ENCODE results near the gene LCE5A.
"Not testable (repeated sequence)": the region's sequence is repeated elsewhere in the genome, so short reads cannot be mapped to it uniquely, and the experiment has no call there.

LCE5A gene, protein sequence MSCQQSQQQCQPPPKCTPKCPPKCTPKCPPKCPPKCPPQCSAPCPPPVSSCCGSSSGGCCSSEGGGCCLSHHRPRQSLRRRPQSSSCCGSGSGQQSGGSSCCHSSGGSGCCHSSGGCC

DNA sequence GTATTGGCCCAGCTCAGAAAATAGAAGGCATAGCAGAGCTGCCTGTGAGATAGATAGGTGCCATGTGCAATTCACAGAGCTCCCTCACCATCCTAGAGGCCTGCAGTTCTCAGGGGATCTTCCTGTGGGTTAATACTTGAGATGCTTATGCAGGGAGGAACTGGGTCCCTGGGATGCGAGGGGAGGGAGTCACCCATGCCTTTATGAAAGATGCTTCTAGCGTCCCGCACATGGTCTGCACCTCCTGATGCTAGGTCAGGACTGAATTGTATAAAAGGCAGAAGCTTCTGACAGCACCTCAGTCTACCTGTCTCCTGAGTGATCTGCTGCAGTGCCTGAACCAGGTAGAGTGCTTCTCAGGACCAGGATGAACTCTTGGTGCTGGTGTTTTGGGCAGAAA is at the start of gene LCE5A:
Gene LCE5A, plus strand, starts transcription at position 301 of the 400 bp plus-strand sequence. CDS start 732 bp downstream, outside the sequence.
- no peak for DNase-seq

- peak; percentile 20 to 69 for DNase-seq
Measured at GRCh38 chr1:152461544-152461943, 49.1 kb upstream of the LCE5A start.

DNA sequence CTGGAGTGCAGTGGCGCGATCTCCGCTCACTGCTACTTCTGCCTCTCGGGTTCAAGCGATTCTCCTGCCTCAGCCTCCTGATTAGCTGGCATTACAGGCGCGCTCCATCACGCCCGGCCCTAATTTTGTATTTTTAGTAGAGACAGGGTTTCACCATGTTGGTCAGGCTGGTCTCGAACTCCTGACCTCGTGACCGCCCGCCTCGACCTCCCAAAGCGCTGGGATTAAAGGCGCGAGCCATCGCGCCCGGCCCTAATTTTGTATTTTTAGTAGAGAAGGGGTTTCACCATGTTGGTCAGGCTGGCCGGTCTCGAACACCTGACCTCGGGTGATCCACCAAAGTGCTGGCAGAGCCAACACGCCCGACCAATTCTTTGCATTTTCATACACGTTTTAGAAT is 48.0 kb upstream of the LCE5A start:
- no peak for DNase-seq

DNA sequence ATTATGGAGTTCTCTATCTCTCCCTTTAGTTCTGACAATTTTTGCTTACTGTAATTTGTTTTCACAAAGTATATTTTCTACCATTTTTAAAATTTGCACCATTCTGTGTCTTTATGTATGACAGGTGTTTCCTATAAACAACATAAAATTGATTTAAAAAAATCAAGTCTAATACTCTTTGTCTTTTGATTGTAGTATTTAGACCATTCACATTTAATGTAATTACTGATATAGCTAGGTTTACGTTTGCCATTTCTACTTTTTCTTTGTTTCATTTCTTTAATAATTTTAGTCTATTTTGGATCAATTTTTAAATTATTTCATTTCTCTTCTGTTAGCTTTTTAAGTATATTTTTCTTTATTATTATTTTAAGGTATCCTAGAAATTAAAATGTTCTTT is 44.4 kb upstream of the LCE5A start:
- no peak for DNase-seq

GRCh38 chr1:152473887-152474537 is 36.6 kb upstream of the LCE5A start:
- no peak for DNase-seq

DNA sequence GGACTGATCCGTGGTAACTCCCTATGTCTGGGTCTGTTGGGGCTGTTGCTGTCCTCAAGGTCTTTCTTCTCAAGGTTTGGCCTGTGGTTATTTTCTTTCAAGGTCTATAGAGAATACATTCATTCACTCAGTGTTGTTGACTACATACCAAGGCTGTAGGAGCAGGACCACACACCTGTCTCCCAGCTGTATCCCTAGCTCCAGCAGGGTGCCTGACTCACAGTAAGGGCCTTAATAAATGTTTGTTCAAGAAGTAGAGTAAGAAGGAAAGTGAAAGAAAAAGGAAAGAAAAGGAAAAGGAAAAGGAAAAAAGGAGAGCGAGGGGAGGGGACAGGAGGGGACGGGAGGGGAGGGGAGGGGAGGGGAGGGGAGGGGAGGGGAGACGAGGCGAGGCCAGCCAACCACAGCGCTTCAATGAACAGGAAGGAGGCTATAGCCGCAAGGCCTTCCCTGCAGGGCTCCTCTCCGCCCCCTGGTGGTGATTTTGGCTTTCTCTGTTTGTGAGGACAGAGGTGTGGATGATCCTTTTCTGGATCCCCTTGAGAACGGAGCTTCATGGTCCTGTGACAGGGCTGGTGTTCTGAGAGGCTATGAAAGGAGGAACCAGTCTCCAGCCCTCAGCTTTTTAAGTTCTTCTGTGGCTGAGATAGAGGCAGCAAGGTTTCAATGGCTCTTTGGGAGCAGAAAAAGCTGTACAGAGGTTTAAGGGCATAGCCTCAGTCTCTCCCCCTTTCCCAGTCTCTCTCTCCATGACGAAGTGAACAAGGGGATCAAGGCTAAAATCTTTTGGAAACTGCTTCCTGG is 30.6 kb upstream of the LCE5A start:
- peak in 1 of 2 experiments; percentile 41 for DNase-seq

GRCh38 chr1:152481869-152482664 is 28.5 kb upstream of the LCE5A start:
- DNase-seq, result no peak

DNA sequence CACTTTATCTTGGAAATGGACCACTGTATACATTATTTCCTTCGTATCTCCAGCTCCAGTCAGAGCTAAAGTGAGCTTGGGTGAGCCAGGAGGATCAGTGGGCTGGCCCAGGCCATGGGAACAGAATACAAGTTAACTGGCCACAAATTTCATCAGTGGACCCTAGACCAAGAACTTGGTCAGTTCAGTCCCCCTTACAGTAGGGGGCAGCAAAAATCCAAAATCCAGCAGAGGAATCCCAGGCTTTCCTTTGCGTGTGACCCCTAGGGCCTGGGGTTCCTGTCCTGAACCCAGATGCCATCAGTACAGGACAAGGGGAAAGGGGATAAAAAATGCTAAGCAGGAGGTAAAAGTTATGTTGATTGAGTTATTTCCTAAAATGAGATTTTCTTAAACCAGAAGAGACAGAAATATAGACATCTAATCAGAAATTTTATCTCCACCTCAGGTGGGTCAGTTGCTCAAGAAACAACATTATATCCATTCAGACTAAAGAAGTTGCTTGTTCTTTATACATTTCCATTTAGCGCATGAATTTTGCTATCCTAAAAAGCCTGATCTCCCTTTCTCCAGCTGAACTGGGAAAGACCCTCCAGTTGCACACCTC is 24.1 kb upstream of the LCE5A start:
- peak in 1 of 2 experiments; percentile 12 for DNase-seq

GRCh38 chr1:152487871-152488270 is 22.7 kb upstream of the LCE5A start:
- no peak for DNase-seq

- DNase-seq, result not testable (repeated sequence)
Measured at GRCh38 chr1:152491537-152491936, 19.1 kb upstream of the LCE5A start.

GRCh38 chr1:152495066-152495675 is 15.4 kb upstream of the LCE5A start:
- peak in 1 of 2 experiments; percentile 23 for DNase-seq

DNA sequence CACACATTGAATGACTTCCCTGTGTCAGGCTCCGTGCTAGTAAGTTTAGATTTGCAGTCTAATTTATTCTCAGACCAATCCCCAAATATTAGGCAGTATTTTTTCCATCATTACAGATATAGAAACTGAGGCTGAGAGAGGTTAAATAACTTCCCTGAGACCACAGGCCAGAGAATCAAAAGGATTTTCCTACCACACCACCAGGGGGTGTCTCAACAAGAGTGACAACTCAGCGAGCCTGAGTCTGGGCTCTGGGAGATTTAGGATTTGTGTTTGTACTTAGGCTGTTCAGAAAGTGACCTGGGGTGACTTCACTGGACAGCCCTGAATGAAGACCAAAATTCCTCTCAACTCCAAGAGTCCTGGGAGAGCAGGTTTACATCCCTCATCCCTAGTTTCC is 13.3 kb upstream of the LCE5A start:
- DNase-seq, result peak in 1 of 2 experiments; percentile 4

DNA sequence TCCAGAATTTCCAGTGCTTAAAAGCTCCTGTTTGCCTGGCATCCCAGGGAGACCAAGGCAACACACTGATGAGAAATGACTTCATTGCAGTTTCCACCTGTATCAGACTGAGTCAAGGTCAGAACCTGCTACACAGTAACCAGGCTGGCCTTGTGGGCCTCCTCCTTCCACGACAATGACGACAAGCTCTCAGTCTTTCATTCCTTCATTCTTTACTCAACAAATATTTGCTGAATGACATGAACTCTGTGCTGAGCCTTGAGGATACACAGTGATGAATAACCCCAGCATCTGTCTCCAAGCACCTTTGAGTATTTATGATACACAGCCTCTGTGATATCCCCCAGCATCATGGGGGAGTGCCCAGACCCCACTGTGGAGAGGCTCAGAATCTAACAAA is 8.9 kb upstream of the LCE5A start:
- no peak for DNase-seq

GRCh38 chr1:152502496-152503180 is 8.0 kb upstream of the LCE5A start:
- no peak for DNase-seq

DNA sequence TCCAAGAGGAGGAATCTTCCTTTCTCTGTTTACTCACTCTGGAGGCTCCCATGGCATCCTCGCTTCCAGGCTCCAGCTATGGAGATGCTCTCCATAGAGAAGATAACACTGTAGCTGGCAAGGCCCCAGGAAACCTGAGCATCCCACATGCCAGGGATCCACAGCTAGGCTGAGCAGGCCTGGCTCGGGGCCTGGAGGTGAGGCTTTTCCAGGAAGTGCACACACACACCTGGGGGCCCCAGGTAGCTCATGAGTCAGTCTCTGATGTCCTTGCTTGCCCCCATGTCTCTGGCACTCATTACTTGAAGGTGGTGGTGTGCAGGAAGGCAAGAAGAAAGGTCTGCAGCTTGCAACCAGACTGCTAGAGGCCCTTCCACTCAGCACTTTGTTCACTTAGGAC is 5.5 kb upstream of the LCE5A start:
- DNase-seq, result no peak

DNA sequence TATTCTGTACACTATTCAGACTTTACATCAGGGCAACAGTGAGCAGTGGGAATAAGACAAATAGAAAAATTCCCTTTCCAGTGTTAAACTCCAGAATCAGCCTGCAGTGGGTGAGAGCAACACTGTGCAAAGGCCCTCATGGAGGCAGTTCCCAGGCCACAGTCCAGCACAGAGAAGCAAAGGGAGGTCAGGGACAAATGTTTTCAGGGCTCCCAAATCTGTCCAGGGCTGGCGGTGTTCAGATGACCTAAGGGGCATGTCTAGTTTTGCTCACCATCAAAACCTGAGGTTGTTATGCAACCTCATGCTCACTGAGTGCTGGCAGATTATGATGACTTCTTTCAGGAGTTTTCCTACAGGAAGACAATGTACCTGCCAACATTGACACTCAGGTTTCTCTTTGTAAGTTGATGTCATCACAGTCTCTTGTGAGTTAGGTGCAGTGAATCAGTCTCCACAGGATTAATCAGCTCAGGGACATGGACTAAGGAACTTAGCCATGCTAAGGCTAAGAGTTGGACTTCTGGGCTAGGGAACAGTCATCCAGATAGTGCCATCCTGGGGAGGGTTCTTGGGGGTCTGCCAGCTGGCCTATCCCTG is 3.6 kb upstream of the LCE5A start:
- DNase-seq, result no peak

DNA sequence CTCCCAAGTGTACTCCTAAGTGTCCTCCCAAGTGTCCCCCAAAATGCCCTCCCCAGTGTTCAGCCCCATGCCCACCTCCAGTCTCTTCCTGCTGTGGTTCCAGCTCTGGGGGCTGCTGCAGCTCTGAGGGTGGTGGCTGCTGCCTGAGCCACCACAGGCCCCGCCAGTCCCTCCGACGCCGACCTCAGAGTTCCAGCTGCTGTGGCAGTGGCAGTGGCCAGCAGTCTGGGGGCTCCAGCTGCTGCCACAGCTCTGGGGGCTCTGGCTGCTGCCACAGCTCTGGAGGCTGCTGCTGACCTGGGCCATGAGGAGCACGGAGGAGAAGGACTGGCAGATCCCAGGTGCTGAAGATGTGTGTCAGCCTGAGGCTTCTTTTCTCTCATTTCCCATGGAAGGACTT is 993 bp downstream of the LCE5A start:
- DNase-seq, result no peak

DNA sequence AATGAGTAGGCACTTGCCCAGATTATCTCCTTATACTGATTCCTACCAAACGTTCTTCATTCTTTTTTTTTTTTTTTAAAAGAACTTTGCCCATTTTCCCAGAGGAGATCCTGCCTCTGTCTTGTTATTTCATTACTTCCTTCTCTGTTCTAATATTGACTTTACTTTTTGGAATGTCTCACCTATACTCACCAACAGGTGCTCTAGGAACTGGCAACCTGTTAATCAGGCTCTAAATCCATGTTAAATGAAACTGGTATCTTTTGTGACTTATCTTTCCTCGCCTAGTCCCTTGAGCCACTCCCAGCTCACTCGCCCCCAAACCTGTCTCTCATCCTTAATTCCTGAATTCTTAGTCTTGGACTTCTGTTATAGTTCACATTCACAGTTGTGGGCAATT is 2.5 kb downstream of the LCE5A start:
- no peak for DNase-seq

- no peak for DNase-seq
Measured at GRCh38 chr1:152514715-152515433, 4.3 kb downstream of the LCE5A start.

- no peak for DNase-seq
Measured at GRCh38 chr1:152515434-152515783, 4.8 kb downstream of the LCE5A start.

DNA sequence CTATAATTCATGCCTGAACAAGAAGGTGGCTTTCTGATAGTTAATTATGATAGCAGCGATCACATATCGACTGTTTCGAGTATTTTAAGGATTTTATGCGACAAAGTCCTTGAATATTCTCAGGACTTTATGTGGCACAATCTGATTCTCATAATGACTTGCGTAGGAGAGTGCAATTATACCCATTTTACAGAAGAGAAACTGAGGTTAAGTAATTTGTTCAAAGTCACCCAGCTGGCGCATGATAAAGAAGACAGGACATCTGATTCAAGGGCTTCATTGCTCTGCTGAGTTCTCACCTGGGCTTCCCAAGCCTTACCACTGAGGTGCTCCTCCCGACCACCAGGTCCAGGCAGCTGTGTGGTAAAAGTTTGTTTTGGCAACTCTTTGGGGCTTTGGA is 5.5 kb downstream of the LCE5A start:
- DNase-seq, result no peak
